Activated naive CD4-positive, alpha-beta T cell treated with anti-CD3 and anti-CD28 coated beads, Interleukin-2, amount 50 U/mL, for 72 hours (primary cell): ENCODE measurements around the gene PRCD. TPM values are rescaled to one million over a fixed set of nuclear protein-coding genes. Genes with fewer than 3 reads are reported as not detected.
"Not testable (repeated sequence)": the region's sequence is repeated elsewhere in the genome, so short reads cannot be mapped to it uniquely, and the experiment has no call there.

Experiments used
- ATAC-seq, 2 donors: fragments of 150-1000 bp; cut with Tn5 transposase; 2 replicates each; pipeline ENCODE4 v1.10.0; 2021; ENCODE audit warnings: mild to moderate bottlenecking in 2 of 2, moderate library complexity in 2 of 2
- DNase-seq, 2 donors: peaks; one replicate each; pipeline ENCODE4 v3.0.0; 2021 to 2022; ENCODE audit warnings: low spot score in 2 of 2
- H3K27ac Mint-ChIP-seq, 2 donors: one replicate each; pipeline ENCODE4 v1.8.0; 2022; ENCODE audit warnings: mild to moderate bottlenecking in 2 of 2, mixed read lengths in 2 of 2
- H3K36me3 Mint-ChIP-seq, 2 donors: one replicate each; pipeline ENCODE4 v1.8.0; 2022; ENCODE audit warnings: mixed read lengths in 2 of 2
- H3K9me3 Mint-ChIP-seq, 2 donors: one replicate each; pipeline ENCODE4 v1.8.0; 2022; ENCODE audit warnings: mixed read lengths in 2 of 2
- total RNA-seq, 2 donors: library from RNA; stranded (reverse); gene quantifications; one replicate each; pipeline ENCODE4 v1.2.3, GENCODE V29; 2022

PRCD gene
- total RNA-seq, 2 donors from 2014 or later, result not detected

- no peaks in the 10 kb centered on the region for H3K9me3 Mint-ChIP-seq
- peak within 1 kb of the TSS; percentile 68 to 92 for H3K27ac Mint-ChIP-seq
- DNase-seq (peak; percentile 96 to 98), ATAC-seq (peak; percentile 84 to 93)
- peaks cover 0 to 5% of the 10 kb centered on the region in 2 donors for H3K36me3 Mint-ChIP-seq
Measured at GRCh38 chr17:76501018-76501826, 38.6 kb upstream of the PRCD start, which contains the start of gene RHBDF2. Gene RHBDF2, minus strand, starts transcription at chr17:76501423. Its CDS starts 19,899 bp downstream, at chr17:76481524.

GRCh38 chr17:76501827-76502307 lies 38.0 kb upstream of the PRCD start:
- Mint-ChIP-seq H3K9me3 (no peaks in the 10 kb centered on the region), H3K27ac (peak overlapping the region; percentile 68 to 92), H3K36me3 (peaks cover 0 to 5% of the 10 kb centered on the region in 2 donors)
- no peak for ATAC-seq
- DNase-seq, result no peak

DNA sequence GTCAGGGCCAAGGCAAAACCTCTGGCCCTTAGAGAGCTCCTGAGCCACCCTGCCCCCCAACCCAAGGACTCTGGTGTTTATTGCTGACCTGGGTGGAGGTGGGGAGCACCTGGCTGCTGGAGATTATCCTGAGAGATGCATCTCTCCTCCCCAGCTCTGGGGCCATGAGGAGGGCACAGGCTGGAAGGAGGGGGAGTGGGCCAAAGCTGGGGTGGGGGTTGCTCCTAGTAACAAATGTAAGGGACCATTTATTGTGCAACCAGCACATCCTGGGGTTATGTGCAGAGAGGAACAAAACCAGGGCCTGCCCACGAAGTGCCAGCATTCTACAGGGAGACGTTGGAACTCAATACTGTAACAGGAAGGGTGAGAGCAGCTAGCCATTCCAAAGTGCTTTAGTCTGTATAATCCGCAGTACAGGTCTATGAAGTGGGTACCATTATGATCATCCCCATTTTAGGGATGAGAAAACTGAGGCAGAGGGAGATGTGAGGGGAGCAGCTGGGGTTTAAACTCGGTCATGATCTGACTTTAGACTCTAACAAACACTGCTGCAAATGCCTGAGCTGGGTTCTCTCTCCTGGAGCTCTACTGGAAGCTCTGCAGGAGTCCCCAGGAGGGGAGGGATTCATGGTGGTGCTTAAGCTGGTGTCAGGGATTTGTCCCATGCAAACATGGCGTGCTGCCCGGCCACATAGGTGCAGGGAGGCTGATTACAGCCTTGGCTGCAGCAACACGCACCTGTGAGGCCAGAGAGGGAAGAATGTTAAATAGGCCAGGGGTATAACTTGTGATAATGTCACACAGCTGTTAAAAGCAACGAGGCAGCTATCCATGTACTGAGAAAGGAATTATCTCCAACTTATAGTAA lies 37.3 kb upstream of the PRCD start:
- Mint-ChIP-seq H3K36me3 (peaks cover 0 to 5% of the 10 kb centered on the region in 2 donors), H3K9me3 (no peaks in the 10 kb centered on the region), H3K27ac (peak overlapping the region in 1 of 2 donors; percentile 92)
- ATAC-seq (no peak), DNase-seq (no peak)

DNA sequence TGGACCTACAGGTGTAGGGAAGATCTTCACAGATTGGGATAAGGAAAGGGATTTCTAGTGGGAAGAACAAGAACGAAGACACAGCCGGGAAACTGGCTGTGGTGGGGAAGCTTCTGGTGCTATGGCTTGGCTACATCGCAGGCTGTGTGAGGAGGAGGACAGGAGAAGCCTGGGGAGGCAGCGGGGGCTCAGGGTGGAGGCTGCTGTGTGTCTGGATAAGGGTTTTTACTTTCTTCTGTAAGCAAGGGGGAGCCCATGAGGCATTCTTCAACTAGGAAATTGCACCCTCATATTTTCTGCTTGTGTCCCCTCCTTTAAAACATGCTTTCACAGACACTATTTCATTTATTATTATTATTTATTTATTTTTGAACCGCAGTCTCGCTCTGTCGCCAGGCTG lies 35.7 kb upstream of the PRCD start:
- Mint-ChIP-seq H3K9me3 (no peaks in the 10 kb centered on the region), H3K36me3 (peaks cover 0 to 5% of the 10 kb centered on the region in 2 donors), H3K27ac (no peak overlapping the region)
- DNase-seq (no peak), ATAC-seq (no peak)

- ATAC-seq (peak; percentile 84 to 88), DNase-seq (peak; percentile 89 to 95)
- H3K9me3 Mint-ChIP-seq, result no peaks in the 10 kb centered on the region
- peak overlapping the region in 1 of 2 donors; percentile 48 for H3K27ac Mint-ChIP-seq
- no peaks in the 10 kb centered on the region for H3K36me3 Mint-ChIP-seq
Measured at GRCh38 chr17:76506408-76507345, 33.2 kb upstream of the PRCD start.

DNA sequence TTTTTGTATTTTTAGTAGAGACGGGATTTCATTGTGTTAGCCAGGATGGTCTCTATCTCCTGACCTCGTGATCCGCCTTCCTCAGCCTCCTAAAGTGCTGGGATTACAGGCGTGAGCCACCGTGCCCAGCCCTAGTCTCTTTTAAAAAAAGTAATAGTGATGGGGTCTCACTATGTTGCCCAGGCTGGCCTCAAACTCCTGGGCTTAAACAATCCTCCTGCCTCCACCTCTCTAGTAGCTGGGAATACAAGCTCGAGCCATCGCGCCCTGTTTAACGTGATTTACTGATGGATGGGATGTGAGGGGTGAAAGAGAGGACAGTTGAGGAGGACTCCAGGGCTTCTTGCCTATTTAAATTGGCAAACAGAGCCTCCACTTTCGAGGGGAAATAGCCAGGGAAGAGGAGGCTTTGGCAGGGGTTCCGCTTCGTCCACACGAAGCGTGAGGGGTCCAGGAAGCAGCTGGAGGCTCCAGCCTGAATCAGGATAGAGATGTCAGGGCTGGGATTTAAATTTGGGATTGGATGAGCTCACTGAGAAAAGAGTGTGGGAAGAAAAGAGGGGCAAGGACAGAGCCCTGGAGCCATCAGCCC lies 31.3 kb upstream of the PRCD start:
- H3K36me3 Mint-ChIP-seq, H3K9me3 Mint-ChIP-seq, DNase-seq, ATAC-seq: not testable (repeated sequence)
- H3K27ac Mint-ChIP-seq, result peak overlapping the region in 1 of 2 donors; percentile 3

DNA sequence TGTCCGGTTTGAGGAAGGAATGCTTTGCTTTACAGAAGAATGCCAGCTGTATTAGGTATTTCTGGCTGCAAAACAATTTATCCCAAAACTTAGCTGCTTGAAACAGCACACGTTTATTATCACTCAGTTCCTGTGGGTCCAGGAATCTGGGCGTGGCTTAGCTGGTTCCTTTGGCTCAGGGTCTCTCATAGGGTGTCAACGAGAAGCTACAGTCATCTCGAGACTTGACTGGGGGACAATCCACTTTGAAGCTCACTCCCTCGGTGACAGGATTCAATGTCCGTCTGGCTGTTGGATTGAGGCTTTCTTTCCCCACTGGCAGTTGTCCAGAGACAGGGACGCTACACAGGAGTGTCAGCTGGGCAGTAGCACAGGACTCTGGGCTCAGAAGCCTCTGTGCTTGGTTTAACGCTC lies 29.0 kb upstream of the PRCD start:
- no peak for ATAC-seq
- Mint-ChIP-seq H3K9me3 (no peaks in the 10 kb centered on the region), H3K27ac (no peak overlapping the region), H3K36me3 (no peaks in the 10 kb centered on the region)
- no peak for DNase-seq

- no peak for DNase-seq
- H3K27ac Mint-ChIP-seq, result no peak overlapping the region
- no peak for ATAC-seq
- H3K9me3 Mint-ChIP-seq, result no peaks in the 10 kb centered on the region
- no peaks in the 10 kb centered on the region for H3K36me3 Mint-ChIP-seq
Measured at GRCh38 chr17:76511668-76512365, 28.0 kb upstream of the PRCD start.

DNA sequence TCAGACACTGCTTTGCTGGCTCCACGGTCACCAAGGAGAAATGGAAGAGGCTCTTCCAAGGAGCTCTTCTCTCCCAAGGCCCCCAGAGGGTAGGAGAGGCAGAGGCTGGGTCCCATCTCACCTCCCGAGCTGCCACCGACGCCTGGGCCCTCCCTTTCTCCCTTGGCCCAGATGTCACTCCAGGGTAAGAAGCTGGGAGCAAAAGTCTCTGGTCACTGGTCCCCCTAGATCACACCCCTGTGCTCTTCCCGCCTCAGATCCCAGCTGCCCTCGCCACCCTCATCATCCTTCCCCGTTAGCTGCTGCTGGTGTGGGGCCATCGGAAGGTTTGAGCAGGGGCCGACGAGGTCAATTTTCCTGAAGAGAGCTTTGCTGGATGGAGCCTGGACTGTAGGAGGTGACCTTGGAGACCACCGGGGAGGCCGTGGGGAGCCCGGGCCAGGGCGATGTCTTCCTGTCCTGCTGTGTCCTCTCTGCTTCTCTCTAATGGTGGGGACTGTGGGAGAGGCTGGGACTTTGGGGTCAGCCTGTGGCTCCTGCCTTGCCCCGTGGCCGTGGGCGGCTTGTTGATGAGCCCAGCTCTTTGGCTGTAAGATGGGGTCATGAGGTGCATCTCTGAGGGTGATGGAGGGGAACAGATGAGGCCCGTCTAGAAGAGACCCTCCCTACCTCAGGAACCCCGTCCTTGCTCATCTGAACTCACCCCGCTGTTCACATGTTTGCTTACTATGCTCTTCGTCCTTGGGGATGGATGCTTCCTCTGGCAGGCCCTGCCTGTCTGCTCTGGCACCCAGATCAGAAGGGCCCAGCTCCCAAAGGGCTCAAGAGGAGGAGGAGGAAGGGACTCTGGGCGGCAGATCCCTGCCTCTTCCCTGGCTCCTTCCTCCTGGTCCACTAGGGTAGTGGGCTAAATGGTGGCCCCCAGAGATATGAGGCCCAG lies 27.2 kb upstream of the PRCD start:
- H3K9me3 Mint-ChIP-seq, result no peaks in the 10 kb centered on the region
- no peaks in the 10 kb centered on the region for H3K36me3 Mint-ChIP-seq
- H3K27ac Mint-ChIP-seq, result peak overlapping the region; percentile 68 to 95
- ATAC-seq, result no peak
- DNase-seq, result no peak

- ATAC-seq (no peak), DNase-seq (no peak)
- Mint-ChIP-seq H3K36me3 (no peaks in the 10 kb centered on the region), H3K9me3 (no peaks in the 10 kb centered on the region), H3K27ac (peak overlapping the region; percentile 73 to 95)
Measured at GRCh38 chr17:76513306-76513692, 26.5 kb upstream of the PRCD start.

GRCh38 chr17:76514355-76514754 lies 25.5 kb upstream of the PRCD start:
- H3K36me3 Mint-ChIP-seq, ATAC-seq, DNase-seq, H3K9me3 Mint-ChIP-seq: not testable (repeated sequence)
- H3K27ac Mint-ChIP-seq, result peak overlapping the region; percentile 34 to 95

- Mint-ChIP-seq H3K36me3 (no peaks in the 10 kb centered on the region), H3K27ac (peak overlapping the region; percentile 90 to 95), H3K9me3 (no peaks in the 10 kb centered on the region)
- DNase-seq (peak; percentile 72 to 93), ATAC-seq (peak; percentile 90 to 95)
Measured at GRCh38 chr17:76515274-76515949, 24.4 kb upstream of the PRCD start.

GRCh38 chr17:76517638-76518038 lies 22.2 kb upstream of the PRCD start:
- no peaks in the 10 kb centered on the region for H3K9me3 Mint-ChIP-seq
- H3K27ac Mint-ChIP-seq, result peak overlapping the region in 1 of 2 donors; percentile 28
- ATAC-seq (no peak), DNase-seq (no peak)
- no peaks in the 10 kb centered on the region for H3K36me3 Mint-ChIP-seq
